ENCODE results near the gene SDK1.
"Not testable (repeated sequence)": the region's sequence is repeated elsewhere in the genome, so short reads cannot be mapped to it uniquely, and the experiment has no call there.

DNA sequence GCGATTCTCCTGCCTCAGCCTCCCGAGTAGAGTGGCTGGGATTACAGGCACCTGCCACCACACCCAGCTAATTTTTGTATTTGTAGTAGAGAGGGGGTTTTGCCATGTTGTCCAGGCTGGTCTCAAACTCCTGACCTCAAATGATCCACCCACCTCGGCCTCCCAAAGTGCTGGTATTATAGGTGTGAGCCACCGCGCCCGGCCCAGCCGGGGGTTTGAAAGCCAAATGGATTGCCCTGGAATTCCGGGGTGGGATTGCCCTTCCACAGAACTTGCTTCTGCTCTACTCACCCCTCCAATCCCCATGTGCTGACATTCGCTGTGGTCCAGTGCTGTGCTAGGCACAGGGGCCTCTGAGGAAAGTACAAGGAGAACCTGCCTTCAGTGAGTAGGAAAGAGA is 793.1 kb downstream of the SDK1 start:
- TF ChIP-seq, protein P1, sequence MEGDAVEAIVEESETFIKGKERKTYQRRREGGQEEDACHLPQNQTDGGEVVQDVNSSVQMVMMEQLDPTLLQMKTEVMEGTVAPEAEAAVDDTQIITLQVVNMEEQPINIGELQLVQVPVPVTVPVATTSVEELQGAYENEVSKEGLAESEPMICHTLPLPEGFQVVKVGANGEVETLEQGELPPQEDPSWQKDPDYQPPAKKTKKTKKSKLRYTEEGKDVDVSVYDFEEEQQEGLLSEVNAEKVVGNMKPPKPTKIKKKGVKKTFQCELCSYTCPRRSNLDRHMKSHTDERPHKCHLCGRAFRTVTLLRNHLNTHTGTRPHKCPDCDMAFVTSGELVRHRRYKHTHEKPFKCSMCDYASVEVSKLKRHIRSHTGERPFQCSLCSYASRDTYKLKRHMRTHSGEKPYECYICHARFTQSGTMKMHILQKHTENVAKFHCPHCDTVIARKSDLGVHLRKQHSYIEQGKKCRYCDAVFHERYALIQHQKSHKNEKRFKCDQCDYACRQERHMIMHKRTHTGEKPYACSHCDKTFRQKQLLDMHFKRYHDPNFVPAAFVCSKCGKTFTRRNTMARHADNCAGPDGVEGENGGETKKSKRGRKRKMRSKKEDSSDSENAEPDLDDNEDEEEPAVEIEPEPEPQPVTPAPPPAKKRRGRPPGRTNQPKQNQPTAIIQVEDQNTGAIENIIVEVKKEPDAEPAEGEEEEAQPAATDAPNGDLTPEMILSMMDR (tag by site-specific recombination; IDR thresholded peaks at IDR 0.05) = not testable (repeated sequence)
- TF ChIP-seq ZNF155 (tag by site-specific recombination; IDR thresholded peaks at IDR 0.05); ZNF660 (tag by site-specific recombination; IDR thresholded peaks at IDR 0.05); YY2 (tag by site-specific recombination; IDR thresholded peaks at IDR 0.05); ZNF311 (tag by site-specific recombination; IDR thresholded peaks at IDR 0.05; ENCODE audit: borderline replicate concordance); SCRT2 (tag by site-specific recombination; IDR thresholded peaks at IDR 0.05): not testable (repeated sequence)
- TF ChIP-seq, protein P2, sequence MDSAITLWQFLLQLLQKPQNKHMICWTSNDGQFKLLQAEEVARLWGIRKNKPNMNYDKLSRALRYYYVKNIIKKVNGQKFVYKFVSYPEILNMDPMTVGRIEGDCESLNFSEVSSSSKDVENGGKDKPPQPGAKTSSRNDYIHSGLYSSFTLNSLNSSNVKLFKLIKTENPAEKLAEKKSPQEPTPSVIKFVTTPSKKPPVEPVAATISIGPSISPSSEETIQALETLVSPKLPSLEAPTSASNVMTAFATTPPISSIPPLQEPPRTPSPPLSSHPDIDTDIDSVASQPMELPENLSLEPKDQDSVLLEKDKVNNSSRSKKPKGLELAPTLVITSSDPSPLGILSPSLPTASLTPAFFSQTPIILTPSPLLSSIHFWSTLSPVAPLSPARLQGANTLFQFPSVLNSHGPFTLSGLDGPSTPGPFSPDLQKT (IDR thresholded peaks at IDR 0.05; ENCODE audit: borderline replicate concordance, low read depth, low read length) = not testable (repeated sequence)

Data from HEK293 (cell line).